Progenitor cell of endocrine pancreas (in vitro differentiated cells): ENCODE measurements around the gene CEP128. TPM values are rescaled to one million over a fixed set of nuclear protein-coding genes. Genes with fewer than 3 reads are reported as not detected.

ENCODE experiments used
- DNase-seq: peaks from one replicate; pipeline ENCODE4 v3.0.0; 2021; ENCODE audit warnings: low spot score; ENCODE audit not compliant: unreplicated experiment
- H3K27ac Mint-ChIP-seq: 2 replicates; pipeline ENCODE4 v1.8.0; 2021; ENCODE audit warnings: mild to moderate bottlenecking, moderate library complexity, mixed read lengths
- H3K27me3 Mint-ChIP-seq: 2 replicates; pipeline ENCODE4 v1.8.0; 2021; ENCODE audit warnings: mixed read lengths
- H3K36me3 Mint-ChIP-seq: 2 replicates; pipeline ENCODE4 v1.8.0; 2022; ENCODE audit warnings: mixed read lengths; ENCODE audit not compliant: insufficient read depth
- H3K4me1 Mint-ChIP-seq: 2 replicates; pipeline ENCODE4 v1.8.0; 2021; ENCODE audit warnings: low read depth, mixed read lengths
- H3K4me3 Mint-ChIP-seq: 2 replicates; pipeline ENCODE4 v1.8.0; 2021; ENCODE audit warnings: low read depth, mild to moderate bottlenecking, moderate library complexity, mixed read lengths
- H3K9me3 Mint-ChIP-seq: 2 replicates; pipeline ENCODE4 v1.8.0; 2021; ENCODE audit warnings: low read depth, mixed read lengths
- total RNA-seq: library from RNA; stranded (reverse); gene quantifications from 2 replicates; pipeline ENCODE4 v1.2.1, GENCODE V29; 2021
- TF ChIP-seq, protein P1 (sequence below): fragments of 200-600 bp; sonication (generic); IDR thresholded peaks from one replicate; pipeline ENCODE4 v1.5.0; 2021; ENCODE audit warnings: antibody characterized with exemption, mild to moderate bottlenecking; ENCODE audit not compliant: unreplicated experiment

Gene CEP128
- total RNA-seq, 1 donor from 2014 or later = 15.9 TPM

DNA sequence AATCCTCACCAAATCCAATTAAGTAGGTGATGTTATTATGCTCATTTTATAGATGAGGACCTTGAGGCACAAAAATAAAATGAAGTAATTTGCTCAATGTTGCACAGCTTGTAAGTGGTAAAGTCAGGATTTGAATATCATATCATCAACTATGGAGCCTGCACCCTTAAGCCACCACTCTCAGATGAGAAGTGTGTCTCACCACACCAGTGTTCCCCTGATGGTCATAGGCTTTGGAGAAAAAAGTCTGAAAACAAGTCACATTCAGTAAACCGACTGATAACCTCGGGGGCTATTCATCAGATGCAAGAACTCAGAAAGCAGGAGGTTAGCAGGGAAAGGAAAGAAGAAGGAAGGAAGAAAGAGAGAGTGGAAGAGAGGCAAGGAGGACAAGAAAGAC is 16.7 kb upstream of the CEP128 start:
- peaks cover 39% of the 10 kb centered on the region for H3K27me3 Mint-ChIP-seq
- H3K9me3 Mint-ChIP-seq = no peaks in the 10 kb centered on the region
- TF ChIP-seq, protein P1, sequence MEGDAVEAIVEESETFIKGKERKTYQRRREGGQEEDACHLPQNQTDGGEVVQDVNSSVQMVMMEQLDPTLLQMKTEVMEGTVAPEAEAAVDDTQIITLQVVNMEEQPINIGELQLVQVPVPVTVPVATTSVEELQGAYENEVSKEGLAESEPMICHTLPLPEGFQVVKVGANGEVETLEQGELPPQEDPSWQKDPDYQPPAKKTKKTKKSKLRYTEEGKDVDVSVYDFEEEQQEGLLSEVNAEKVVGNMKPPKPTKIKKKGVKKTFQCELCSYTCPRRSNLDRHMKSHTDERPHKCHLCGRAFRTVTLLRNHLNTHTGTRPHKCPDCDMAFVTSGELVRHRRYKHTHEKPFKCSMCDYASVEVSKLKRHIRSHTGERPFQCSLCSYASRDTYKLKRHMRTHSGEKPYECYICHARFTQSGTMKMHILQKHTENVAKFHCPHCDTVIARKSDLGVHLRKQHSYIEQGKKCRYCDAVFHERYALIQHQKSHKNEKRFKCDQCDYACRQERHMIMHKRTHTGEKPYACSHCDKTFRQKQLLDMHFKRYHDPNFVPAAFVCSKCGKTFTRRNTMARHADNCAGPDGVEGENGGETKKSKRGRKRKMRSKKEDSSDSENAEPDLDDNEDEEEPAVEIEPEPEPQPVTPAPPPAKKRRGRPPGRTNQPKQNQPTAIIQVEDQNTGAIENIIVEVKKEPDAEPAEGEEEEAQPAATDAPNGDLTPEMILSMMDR = no peak
- no peak overlapping the region for H3K27ac Mint-ChIP-seq
- no peak for DNase-seq
- peaks cover 4% of the 10 kb centered on the region for H3K4me1 Mint-ChIP-seq
- H3K36me3 Mint-ChIP-seq = no peaks in the 10 kb centered on the region
- no peak overlapping the region for H3K4me3 Mint-ChIP-seq

DNA sequence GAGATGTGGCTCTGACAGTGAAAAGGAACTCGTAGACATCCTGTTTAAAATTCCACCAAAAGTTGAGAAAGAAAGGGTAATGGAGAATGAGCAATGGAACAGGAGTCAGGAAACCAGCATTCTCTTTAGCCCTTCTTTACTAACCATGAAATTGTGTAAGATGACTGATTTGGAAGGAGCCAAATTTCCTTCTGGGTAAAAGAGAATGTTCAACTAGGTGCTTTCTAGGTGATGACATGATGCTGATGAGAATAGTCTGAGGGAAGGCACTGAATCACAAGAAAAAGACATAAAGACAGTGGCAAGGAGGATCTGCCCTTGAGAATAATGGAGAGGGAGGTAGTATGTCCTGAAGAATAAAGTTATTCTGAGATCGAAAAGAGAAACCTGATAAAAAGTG is 16.1 kb upstream of the CEP128 start:
- Mint-ChIP-seq H3K36me3 (no peaks in the 10 kb centered on the region), H3K4me1 (peaks cover 4% of the 10 kb centered on the region), H3K4me3 (no peak overlapping the region), H3K9me3 (no peaks in the 10 kb centered on the region), H3K27ac (no peak overlapping the region), H3K27me3 (peaks cover 39% of the 10 kb centered on the region)
- no peak for DNase-seq
- TF ChIP-seq, protein P1 = no peak

DNA sequence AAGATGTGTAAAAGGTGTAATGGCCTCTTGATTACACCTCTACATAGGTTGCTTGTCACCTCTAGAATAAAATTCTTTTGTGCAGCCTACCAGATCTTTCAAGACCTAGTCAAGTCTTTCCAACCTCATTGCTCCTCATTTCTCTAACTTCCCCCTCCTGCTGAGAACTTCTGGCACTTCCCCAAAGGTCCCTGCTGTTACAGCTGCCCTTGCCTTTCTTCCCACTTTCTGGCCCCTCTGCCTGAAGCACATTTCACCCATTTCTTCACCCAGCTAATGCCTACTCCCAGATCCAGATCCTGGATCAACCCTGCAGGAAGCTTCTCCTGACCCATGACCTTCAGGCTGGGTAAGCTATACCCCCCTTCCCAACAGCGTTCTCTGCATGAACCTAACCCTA is 15.4 kb upstream of the CEP128 start:
- TF ChIP-seq, protein P1 = no peak
- Mint-ChIP-seq H3K27me3 (peaks cover 42% of the 10 kb centered on the region), H3K36me3 (no peaks in the 10 kb centered on the region), H3K4me1 (peaks cover 4% of the 10 kb centered on the region), H3K4me3 (no peak overlapping the region), H3K27ac (no peak overlapping the region), H3K9me3 (no peaks in the 10 kb centered on the region)
- no peak for DNase-seq

DNA sequence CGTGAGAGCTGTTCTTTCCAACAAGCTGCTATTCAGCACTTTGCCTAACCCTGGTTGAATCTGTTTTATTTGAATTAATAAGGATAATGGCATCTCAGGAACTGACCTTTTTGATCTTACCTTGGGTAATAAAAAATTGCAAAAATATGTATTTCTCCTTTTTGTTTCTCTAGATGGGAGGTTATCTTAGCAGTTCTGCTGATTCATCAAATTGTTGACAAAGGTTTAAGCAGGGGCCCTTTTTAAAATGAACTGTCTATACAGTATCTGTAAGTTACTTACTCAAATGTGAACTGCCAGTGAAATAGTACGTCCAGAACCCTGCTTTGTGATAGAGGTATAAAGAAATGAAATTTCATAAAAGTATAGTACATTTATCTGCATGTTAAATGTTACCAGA is 14.6 kb upstream of the CEP128 start:
- H3K4me1 Mint-ChIP-seq = peaks cover 4% of the 10 kb centered on the region
- peaks cover 45% of the 10 kb centered on the region for H3K27me3 Mint-ChIP-seq
- no peak overlapping the region for H3K27ac Mint-ChIP-seq
- no peak overlapping the region for H3K4me3 Mint-ChIP-seq
- H3K9me3 Mint-ChIP-seq = no peaks in the 10 kb centered on the region
- TF ChIP-seq, protein P1 = no peak
- no peak for DNase-seq
- H3K36me3 Mint-ChIP-seq = no peaks in the 10 kb centered on the region

DNA sequence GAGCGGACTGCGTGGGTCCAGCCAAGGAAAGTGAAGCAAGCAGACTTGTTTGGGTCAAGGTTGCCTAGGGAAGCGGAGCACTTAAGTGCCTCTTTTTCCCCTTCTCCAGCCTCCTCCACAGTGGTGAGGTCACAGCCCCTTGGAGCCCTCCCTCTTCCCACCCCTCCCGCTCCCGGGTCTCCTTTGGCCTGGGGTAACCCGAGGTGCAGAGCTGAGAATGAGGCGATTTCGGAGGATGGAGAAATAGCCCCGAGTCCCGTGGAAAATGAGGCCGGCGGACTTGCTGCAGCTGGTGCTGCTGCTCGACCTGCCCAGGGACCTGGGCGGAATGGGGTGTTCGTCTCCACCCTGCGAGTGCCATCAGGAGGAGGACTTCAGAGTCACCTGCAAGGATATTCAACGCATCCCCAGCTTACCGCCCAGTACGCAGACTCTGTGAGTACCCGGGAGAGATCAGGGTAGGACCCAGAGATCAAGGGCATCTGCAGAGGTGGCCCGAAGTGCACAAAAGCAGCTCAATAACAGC is 13.9 kb upstream of the CEP128 start, which contains the start of gene TSHR:
Gene TSHR, plus strand, starts transcription at position 206 of the 526 bp plus-strand sequence. Its CDS starts 60 bp downstream, at position 266.
- Mint-ChIP-seq H3K4me1 (peaks cover 4% of the 10 kb centered on the region), H3K4me3 (peak within 1 kb of the TSS; percentile 79), H3K27me3 (peaks cover 45% of the 10 kb centered on the region), H3K9me3 (no peaks in the 10 kb centered on the region), H3K27ac (no peak within 1 kb of the TSS), H3K36me3 (no peaks in the 10 kb centered on the region)
- TF ChIP-seq, protein P1 = no peak
- DNase-seq = no peak
